Upper lobe of right lung (tissue), 1 donor: ENCODE results near the gene ELOVL7. TPM values are rescaled to one million over a fixed set of nuclear protein-coding genes. Genes with fewer than 3 reads are reported as not detected.

Source experiments
- ATAC-seq: fragments of 200-7000 bp; cut with Tn5 transposase; one replicate; pipeline ENCODE4 v1.9.1; 2020; ENCODE audit warnings: mild to moderate bottlenecking, moderate library complexity
- DNase-seq: peaks from one replicate; pipeline ENCODE4 v3.0.0-alpha.2; 2020
- H3K27ac ChIP-seq: fragments of 200-600 bp; one replicate; pipeline ENCODE4 v1.8.0; 2022
- H3K27me3 ChIP-seq: fragments of 200-600 bp; one replicate; pipeline ENCODE4 v1.8.0; 2022; ENCODE audit warnings: mild to moderate bottlenecking
- H3K36me3 ChIP-seq: fragments of 200-600 bp; one replicate; pipeline ENCODE4 v1.8.0; 2022
- H3K4me1 ChIP-seq: fragments of 200-600 bp; one replicate; pipeline ENCODE4 v1.8.0; 2022
- H3K4me3 ChIP-seq: fragments of 200-600 bp; one replicate; pipeline ENCODE4 v1.8.0; 2022; ENCODE audit warnings: mild to moderate bottlenecking
- H3K9me3 ChIP-seq: fragments of 200-600 bp; one replicate; pipeline ENCODE4 v1.8.0; 2022
- CTCF ChIP-seq: fragments of 200-600 bp; IDR thresholded peaks from one replicate; pipeline ENCODE4 v1.8.0; 2022; ENCODE audit warnings: antibody characterized with exemption
- intact Hi-C: fragments of 100-400 bp; cut with DNase I; formaldehyde crosslinking; loops from one replicate; pipeline ENCODE4 v1.11.0; 2022
- total RNA-seq: library from RNA; stranded (reverse); fragmentation: NEBNext Ultra II Directional; extraction: Animal tissue kit (Norgen Biotek cat#: 25700); gene quantifications from one replicate; pipeline ENCODE4 v1.2.1, GENCODE V29; 2021
- donor health status: DM: no; HTN: yes; CAD: no; lungs with severe emphysema.

ELOVL7 gene
- total RNA-seq, 1 donor from 2014 or later = 8.2 TPM

- no peak for DNase-seq
- no peak for TF ChIP-seq CTCF
Observed at GRCh38 chr5:60763061-60763460, 81.0 kb downstream of the ELOVL7 start.

GRCh38 chr5:60754495-60754894 lies 89.6 kb downstream of the ELOVL7 start:
- no peak for TF ChIP-seq CTCF
- H3K4me3 ChIP-seq = no peak overlapping the region
- no peak overlapping the region for H3K27ac ChIP-seq
- no peak for DNase-seq
- intact Hi-C loops = no loop called here
- H3K9me3 ChIP-seq = no peaks in the 10 kb centered on the region
- H3K27me3 ChIP-seq = no peaks in the 10 kb centered on the region
- no peaks in the 10 kb centered on the region for H3K4me1 ChIP-seq
- ATAC-seq = no peak
- no peaks in the 10 kb centered on the region for H3K36me3 ChIP-seq

More at GRCh38 chr5:60763061-60763460, 81.0 kb downstream of the ELOVL7 start:
- no peak overlapping the region for H3K4me3 ChIP-seq
- H3K9me3 ChIP-seq = no peaks in the 10 kb centered on the region
- no peak for ATAC-seq
- H3K36me3 ChIP-seq = no peaks in the 10 kb centered on the region
- H3K27ac ChIP-seq = no peak overlapping the region
- no peaks in the 10 kb centered on the region for H3K27me3 ChIP-seq
- intact Hi-C loops = no loop called here
- no peaks in the 10 kb centered on the region for H3K4me1 ChIP-seq

- Histone ChIP-seq H3K4me1 (no peaks in the 10 kb centered on the region), H3K27ac (no peak overlapping the region), H3K4me3 (no peak overlapping the region), H3K36me3 (no peaks in the 10 kb centered on the region), H3K9me3 (no peaks in the 10 kb centered on the region), H3K27me3 (no peaks in the 10 kb centered on the region)
- intact Hi-C loops = no loop called here
- DNase-seq (no peak), ATAC-seq (no peak)
- TF ChIP-seq CTCF = no peak
Observed at GRCh38 chr5:60744682-60745081, 99.4 kb downstream of the ELOVL7 start.

GRCh38 chr5:60743511-60744314 lies 100.4 kb downstream of the ELOVL7 start:
- DNase-seq (no peak), ATAC-seq (no peak)
- H3K27me3 ChIP-seq = no peaks in the 10 kb centered on the region
- no peaks in the 10 kb centered on the region for H3K4me1 ChIP-seq
- intact Hi-C loops = no loop called here
- H3K27ac ChIP-seq = no peak overlapping the region
- H3K9me3 ChIP-seq = no peaks in the 10 kb centered on the region
- H3K4me3 ChIP-seq = no peak overlapping the region
- TF ChIP-seq CTCF = no peak
- no peaks in the 10 kb centered on the region for H3K36me3 ChIP-seq

GRCh38 chr5:60740322-60740721 lies 103.7 kb downstream of the ELOVL7 start:
- Histone ChIP-seq H3K4me1 (no peaks in the 10 kb centered on the region), H3K27ac (no peak overlapping the region), H3K9me3 (no peaks in the 10 kb centered on the region), H3K36me3 (no peaks in the 10 kb centered on the region), H3K27me3 (no peaks in the 10 kb centered on the region), H3K4me3 (no peak overlapping the region)
- intact Hi-C loops = no loop called here
- DNase-seq (no peak), ATAC-seq (no peak)
- TF ChIP-seq CTCF = no peak
